HG02885 (cell line): ENCODE data around the gene TMEM164.
A peak's percentile ranks its signal among the peaks of the same experiment; 100 is the strongest.

Experiments
- ATAC-seq: cut with Tn5 transposase; IDR thresholded peaks from one replicate; pipeline ENCODE4 v1.9.1; 2021; ENCODE audit warnings: mild to moderate bottlenecking; ENCODE audit not compliant: unreplicated experiment, poor library complexity

The TMEM164 gene

GRCh38 chrX:110036162-110037033, 33.5 kb downstream of the TMEM164 start:
- ATAC-seq = peak; percentile 59

GRCh38 chrX:110037178-110037577, 34.3 kb downstream of the TMEM164 start:
- no peak for ATAC-seq

- no peak for ATAC-seq
Measured at GRCh38 chrX:110038900-110039299, 36.0 kb downstream of the TMEM164 start.

GRCh38 chrX:110041980-110042379, 39.1 kb downstream of the TMEM164 start:
- ATAC-seq = no peak

- no peak for ATAC-seq
Measured at GRCh38 chrX:110042496-110042895, 39.6 kb downstream of the TMEM164 start.

GRCh38 chrX:110043506-110043905, 40.6 kb downstream of the TMEM164 start:
- no peak for ATAC-seq

GRCh38 chrX:110044346-110045249, 41.7 kb downstream of the TMEM164 start:
- no peak for ATAC-seq

GRCh38 chrX:110045421-110045820, 42.5 kb downstream of the TMEM164 start:
- ATAC-seq = no peak

- ATAC-seq = no peak
Measured at GRCh38 chrX:110046001-110046400, 43.1 kb downstream of the TMEM164 start.

GRCh38 chrX:110046971-110047370, 44.1 kb downstream of the TMEM164 start:
- no peak for ATAC-seq

GRCh38 chrX:110049096-110049495, 46.2 kb downstream of the TMEM164 start:
- ATAC-seq = no peak

- ATAC-seq = no peak
Measured at GRCh38 chrX:110050386-110050785, 47.5 kb downstream of the TMEM164 start.

- ATAC-seq = no peak
Measured at GRCh38 chrX:110050901-110051300, 48.0 kb downstream of the TMEM164 start.

GRCh38 chrX:110051559-110051958, 48.6 kb downstream of the TMEM164 start:
- ATAC-seq = no peak

GRCh38 chrX:110052303-110052702, 49.4 kb downstream of the TMEM164 start:
- ATAC-seq = no peak

- ATAC-seq = no peak
Measured at GRCh38 chrX:110053453-110053852, 50.5 kb downstream of the TMEM164 start.

GRCh38 chrX:110055616-110056015, 52.7 kb downstream of the TMEM164 start:
- no peak for ATAC-seq

- ATAC-seq = no peak
Measured at GRCh38 chrX:110056419-110056818, 53.5 kb downstream of the TMEM164 start.

- no peak for ATAC-seq
Measured at GRCh38 chrX:110059410-110059809, 56.5 kb downstream of the TMEM164 start.

GRCh38 chrX:110060317-110060716, 57.4 kb downstream of the TMEM164 start:
- ATAC-seq = no peak

GRCh38 chrX:110060846-110061537, 58.1 kb downstream of the TMEM164 start:
- ATAC-seq = no peak
